Peyer's patch (tissue), 4 donors: ENCODE data around the gene DNM3.

Source experiments
- CTCF ChIP-seq, 6 experiments: fragments of 450-650 bp in 4 of 6; fragments of 200-600 bp in 2 of 6; sonication (generic) in 1 of 6; IDR thresholded peaks; one replicate each; pipeline ENCODE4 v1.5.1; 2017 to 2019; ENCODE audit warnings: antibody characterized with exemption in 6 of 6, mild to moderate bottlenecking in 3 of 6, moderate library complexity in 1 of 6
- POLR2A ChIP-seq, 2 donors: fragments of 450-650 bp; IDR thresholded peaks; one replicate each; pipeline ENCODE4 v1.5.1; 2017; ENCODE audit warnings: antibody characterized with exemption in 2 of 2, mild to moderate bottlenecking in 2 of 2, moderate library complexity in 2 of 2

- TF ChIP-seq CTCF (IDR thresholded peaks at IDR 0.05) = no peak
- no peak for TF ChIP-seq POLR2A (IDR thresholded peaks at IDR 0.05)
These were observed 436.7 kb downstream of the DNM3 start for GRCh38 chr1:172277989-172278388.
